Neural cell (in vitro differentiated cells): ENCODE data around the gene CTBP2.

Experiments
- EP300 ChIP-seq: fragments of 450-650 bp; conservative IDR thresholded peaks from 2 replicates; pipeline ENCODE4 v1.6.1; 2014; ENCODE audit warnings: antibody characterized with exemption, mild to moderate bottlenecking, moderate library complexity; ENCODE audit not compliant: poor library complexity, severe bottlenecking
- EZH2 ChIP-seq: fragments of 200-600, 300-800 bp; shearing (Covaris generic), sonication (generic); IDR thresholded peaks from 2 replicates; pipeline ENCODE4 v1.6.1; 2014; ENCODE audit warnings: antibody characterized with exemption, low read length, borderline replicate concordance, mild to moderate bottlenecking; ENCODE audit not compliant: insufficient read depth, poor library complexity, severe bottlenecking
- MXI1 ChIP-seq: fragments of 450-650 bp; conservative IDR thresholded peaks from 2 replicates; pipeline ENCODE4 v1.6.1; 2014; ENCODE audit warnings: antibody characterized with exemption, mild to moderate bottlenecking; ENCODE audit not compliant: poor library complexity, severe bottlenecking
- POLR2AphosphoS5 ChIP-seq: IDR thresholded peaks from 2 replicates; pipeline ENCODE4 v1.6.1; 2012
- RAD21 ChIP-seq: fragments of 450-650 bp; conservative IDR thresholded peaks from 2 replicates; pipeline ENCODE4 v1.6.1; 2014; ENCODE audit warnings: antibody characterized with exemption, mild to moderate bottlenecking, moderate library complexity
- SMC3 ChIP-seq: fragments of 450-650 bp; conservative IDR thresholded peaks from 2 replicates; pipeline ENCODE4 v1.6.1; 2014; ENCODE audit warnings: antibody characterized with exemption, mild to moderate bottlenecking, moderate library complexity; ENCODE audit not compliant: poor library complexity
- TAF1 ChIP-seq: IDR thresholded peaks from 2 replicates; pipeline ENCODE4 v1.6.1; 2012; ENCODE audit warnings: low read depth
- TF ChIP-seq, protein P1 (sequence below): fragments of 450-650 bp; IDR thresholded peaks from 2 replicates; pipeline ENCODE4 v1.5.1; 2014; ENCODE audit warnings: antibody characterized with exemption, mild to moderate bottlenecking, moderate library complexity; ENCODE audit not compliant: poor library complexity, severe bottlenecking

DNA sequence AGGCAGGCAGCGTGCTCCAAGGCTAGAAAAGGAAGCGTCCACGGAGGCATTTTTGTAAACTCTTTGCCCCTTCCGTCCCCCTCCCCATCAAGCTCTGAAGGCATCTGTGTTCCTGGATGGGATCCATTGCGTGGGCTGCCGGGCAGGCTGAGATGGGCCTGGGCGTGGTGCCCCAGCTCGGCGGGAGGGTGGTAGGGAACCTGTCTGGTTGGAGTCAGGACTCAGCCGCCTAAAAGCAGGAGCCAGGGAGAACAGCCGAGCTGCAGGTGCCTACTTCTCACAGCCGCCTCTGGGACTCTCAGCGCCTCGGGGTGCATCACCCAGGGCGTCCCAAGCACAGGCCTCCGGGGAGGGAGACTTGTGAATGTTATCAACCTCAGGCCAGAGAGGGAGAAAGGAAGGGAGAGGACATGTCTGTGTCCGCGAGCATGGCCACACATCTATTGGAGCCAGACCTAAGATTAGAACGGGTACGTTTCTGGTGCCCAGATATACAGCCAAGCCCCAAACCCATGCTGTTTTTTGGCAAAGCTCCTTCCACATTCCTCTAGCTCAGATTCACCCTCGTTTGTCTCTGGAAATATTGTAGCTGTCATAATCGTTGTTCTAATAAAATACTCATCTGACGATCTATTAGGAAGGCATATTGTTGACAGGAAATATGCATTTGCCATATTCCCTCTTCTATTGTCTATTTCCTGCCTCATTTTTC lies 48.6 kb upstream of the CTBP2 start:
- TF ChIP-seq, protein P1, sequence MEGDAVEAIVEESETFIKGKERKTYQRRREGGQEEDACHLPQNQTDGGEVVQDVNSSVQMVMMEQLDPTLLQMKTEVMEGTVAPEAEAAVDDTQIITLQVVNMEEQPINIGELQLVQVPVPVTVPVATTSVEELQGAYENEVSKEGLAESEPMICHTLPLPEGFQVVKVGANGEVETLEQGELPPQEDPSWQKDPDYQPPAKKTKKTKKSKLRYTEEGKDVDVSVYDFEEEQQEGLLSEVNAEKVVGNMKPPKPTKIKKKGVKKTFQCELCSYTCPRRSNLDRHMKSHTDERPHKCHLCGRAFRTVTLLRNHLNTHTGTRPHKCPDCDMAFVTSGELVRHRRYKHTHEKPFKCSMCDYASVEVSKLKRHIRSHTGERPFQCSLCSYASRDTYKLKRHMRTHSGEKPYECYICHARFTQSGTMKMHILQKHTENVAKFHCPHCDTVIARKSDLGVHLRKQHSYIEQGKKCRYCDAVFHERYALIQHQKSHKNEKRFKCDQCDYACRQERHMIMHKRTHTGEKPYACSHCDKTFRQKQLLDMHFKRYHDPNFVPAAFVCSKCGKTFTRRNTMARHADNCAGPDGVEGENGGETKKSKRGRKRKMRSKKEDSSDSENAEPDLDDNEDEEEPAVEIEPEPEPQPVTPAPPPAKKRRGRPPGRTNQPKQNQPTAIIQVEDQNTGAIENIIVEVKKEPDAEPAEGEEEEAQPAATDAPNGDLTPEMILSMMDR: no peak
- TF ChIP-seq EZH2: no peak
- no peak for TF ChIP-seq POLR2AphosphoS5
- TF ChIP-seq MXI1: no peak
- TF ChIP-seq TAF1: no peak
- no peak for TF ChIP-seq RAD21
- no peak for TF ChIP-seq SMC3
- no peak for TF ChIP-seq EP300
